Muscle of arm (tissue), 12 donors: ENCODE results near the gene DNAJA3. TPM values are rescaled to one million over a fixed set of nuclear protein-coding genes. Genes with fewer than 3 reads are reported as not detected.
A peak's percentile ranks its signal among the peaks of the same experiment; 100 is the strongest.

Experiments used
- DNase-seq: peaks from one replicate; pipeline ENCODE4 v3.0.0-alpha.2; 2013
- polyA plus RNA-seq, 12 donors: library from polyadenylated mRNA; unstranded; fragments of 120-200 nt; gene quantifications; one replicate each; pipeline ENCODE4 v1.2.1, GENCODE V29; 2013; ENCODE audit not compliant: insufficient read length in 12 of 12

The DNAJA3 gene
- polyA plus RNA-seq, 12 donors: 24.7 to 31.6 (median 29.0) TPM; not detected in 1

DNA sequence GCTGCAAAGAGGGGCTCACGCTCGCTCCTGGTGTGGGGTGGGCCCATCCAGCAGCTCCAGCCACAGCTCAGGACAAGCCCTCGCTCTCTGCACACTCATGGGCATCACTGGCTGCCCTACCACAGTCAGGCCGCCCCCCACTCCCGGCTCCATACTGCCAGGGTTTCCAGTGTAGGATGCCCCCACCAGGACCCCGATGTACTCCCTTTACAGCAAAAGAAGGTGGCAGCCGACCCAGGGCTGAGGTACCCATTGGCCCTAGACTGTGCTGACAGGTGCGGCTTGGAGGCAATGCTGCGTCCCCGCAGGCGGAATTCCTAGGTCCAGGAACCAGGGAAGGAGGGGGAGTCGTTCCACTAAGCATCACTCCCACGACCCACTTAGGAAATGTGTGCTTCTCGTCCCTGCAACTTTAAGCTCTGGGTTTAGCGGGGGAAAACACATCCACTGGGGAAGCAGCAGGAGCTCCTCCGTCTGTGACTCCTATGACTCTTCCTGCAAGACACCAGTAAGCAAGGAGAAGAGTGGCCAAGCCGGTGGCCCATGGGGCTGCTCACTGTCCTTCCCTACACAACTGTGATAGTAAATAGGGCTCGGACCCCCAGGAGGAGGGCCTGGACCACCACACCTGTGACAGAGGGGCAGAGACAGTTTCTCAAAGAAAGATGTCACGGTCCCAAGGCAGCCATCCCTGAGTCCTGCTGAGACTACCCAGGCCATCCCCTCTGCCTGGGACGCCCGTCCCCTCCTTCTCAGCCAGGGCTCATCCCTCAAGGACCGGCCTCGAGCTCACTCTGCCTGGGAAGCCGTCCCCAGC, 22.3 kb upstream of the DNAJA3 start:
- no peak for DNase-seq

DNA sequence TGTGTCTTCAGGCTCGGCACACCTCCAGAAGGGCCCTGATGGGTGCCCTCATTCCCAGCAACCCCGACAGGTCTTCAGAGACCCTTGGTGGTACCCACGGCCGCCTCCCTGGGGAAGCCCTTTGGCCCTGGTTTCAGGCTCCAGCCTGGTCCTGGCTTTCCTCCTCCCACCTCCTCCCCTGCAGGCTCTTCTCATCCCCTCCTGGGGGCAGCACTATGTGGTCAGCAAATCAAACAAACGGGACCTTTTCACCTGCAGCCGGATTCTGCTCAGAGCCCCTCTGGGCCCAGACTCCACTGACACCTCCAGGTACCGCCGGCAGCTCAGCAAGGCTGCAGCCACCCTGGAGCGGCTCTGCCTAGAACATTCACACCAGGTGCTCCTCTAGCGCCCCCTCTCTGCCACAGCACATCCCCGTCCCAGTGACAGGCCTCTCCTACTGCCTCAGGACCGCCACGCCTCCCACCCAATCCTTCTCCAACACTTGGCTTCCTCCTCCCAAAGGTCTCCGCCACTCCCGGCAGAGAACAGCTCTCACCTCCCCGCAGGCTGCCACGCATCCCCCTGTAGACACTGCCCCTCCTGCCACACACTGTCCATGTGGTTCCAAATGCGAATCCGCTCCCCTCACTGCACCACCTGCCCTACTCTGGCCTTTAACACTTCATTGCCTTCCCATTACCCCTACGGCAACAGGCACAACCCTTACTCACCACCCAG, 21.3 kb upstream of the DNAJA3 start:
- DNase-seq: no peak

DNA sequence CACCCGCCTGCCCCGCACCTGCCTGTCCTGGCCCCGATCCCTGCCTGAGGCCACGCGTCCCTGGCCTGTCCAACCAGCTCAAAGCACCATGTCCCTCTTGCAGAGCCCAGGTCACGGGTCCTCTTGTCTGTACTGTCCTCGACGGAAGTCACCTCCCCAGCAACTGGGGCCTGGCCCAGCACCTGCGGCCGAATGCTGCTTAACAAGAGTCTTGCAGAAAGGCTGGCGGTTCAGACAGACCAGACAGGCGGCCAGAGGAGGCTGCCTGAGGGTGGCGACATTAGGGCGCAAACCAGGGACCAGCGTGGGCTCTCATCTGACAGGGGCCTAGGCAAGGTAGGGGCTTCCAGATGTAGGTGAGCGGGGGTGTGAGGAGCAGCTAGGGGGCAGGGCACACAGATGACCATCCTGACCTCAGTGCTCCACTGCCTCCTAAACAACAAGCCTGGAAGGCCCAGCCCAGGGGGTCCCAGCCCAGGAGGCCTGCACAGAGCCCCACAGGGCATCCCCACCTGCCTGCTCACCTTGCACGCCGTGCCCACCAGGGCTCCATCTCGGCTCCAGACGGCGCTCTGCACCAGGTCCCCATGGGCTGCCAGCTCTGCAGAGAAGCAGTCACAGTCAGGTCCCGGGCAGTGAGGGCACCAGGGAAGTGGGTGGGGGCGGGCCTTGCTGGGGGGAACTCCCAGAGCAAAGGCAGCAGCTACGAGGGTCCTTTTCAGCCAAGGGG, 20.5 kb upstream of the DNAJA3 start:
- no peak for DNase-seq

DNA sequence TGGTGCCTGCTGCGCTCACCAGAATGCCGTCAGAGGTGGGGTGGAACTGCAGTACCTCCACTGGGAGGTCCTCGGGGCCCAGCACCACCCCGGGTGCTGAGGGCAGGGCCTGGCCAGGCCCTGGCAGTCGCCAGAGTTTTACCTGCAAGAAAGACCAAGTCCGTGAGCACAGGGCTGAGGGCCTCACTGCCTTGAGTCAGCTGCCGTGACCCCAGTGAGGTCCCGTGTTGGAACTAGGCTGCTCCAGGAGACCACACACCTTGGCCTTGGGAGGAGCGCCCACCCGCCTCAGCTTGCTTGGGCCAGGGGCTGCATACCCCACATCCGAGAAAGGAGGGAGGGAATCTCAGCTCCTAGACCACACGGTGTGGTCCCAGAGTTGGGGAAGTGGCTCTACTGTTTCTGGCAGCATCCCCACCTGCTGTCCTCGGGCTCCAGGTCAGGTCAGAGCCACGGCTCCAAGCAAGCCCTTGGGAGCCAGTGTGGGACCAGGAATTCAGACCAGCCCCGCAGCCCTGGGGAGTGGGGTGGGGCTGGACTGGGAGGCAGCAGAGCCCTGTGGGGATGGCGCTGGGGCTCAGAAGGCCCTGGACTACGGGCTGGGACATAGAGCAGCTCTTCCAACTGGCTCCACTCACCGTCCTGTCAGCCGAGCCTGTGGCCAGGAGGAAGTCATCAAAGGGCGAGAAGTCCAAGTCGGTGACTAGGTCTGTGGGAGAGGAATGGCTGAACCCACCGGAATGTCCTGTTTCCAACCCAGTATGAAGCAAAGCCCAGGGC, 17.9 kb upstream of the DNAJA3 start:
- DNase-seq: no peak

DNA sequence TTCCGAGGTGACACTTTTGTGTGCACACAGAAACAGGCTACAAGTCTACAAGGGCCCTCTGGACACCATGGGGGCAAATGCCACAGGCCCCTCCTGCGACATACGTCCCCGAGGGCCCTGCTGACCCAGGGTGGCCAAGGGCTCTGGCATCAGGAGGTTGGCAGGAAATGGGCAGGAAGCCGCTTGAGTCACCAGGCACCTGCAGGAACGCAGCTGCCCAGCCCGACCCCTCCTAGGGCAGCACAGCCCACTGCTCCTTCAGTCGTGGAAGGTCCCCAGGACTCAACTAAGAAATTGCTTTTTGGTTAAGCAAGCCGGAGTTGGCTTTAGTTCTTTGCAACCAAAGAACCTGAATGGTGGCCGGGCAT, 17.4 kb upstream of the DNAJA3 start:
- no peak for DNase-seq

DNA sequence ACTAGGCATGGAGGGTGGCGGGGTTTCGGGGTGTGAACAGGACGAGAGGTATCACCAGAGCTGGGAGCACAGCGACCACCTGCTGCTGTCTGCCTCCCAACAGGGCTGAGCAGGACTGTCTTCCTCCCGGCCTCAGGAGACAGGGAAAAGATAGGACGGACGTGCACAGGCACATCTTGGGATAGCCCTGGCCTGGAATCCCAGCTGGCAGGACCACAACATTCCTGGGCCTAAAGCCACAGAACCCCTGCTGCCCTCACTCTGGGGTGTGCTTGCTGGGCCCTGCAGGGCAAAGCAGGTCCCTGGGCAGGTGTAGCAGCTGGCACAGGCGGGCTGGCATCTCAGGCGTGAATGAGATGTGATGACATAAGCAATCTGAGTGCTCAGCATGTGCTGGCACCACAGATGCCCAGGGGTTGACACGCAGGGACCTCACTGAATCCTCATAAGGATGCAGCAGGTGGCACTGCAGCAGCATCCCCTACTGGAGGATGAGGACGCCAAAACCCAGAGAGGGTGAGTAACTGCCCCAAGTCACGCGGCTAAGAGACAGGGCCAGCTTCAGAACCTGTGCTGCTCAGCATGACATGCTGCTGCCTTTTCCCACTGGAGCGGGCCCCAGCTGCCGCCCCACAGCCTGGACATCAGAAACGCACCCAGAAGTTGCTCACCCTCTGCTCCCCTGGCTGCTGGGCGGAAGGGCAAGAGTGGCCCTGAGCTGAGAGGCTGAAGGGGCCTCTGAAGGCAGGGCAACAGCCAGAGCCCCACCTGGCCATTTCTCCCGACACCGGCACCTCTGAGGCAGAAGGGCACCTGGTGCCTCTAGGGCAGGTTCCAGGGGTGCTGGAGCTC, 16.4 kb upstream of the DNAJA3 start:
- no peak for DNase-seq

DNA sequence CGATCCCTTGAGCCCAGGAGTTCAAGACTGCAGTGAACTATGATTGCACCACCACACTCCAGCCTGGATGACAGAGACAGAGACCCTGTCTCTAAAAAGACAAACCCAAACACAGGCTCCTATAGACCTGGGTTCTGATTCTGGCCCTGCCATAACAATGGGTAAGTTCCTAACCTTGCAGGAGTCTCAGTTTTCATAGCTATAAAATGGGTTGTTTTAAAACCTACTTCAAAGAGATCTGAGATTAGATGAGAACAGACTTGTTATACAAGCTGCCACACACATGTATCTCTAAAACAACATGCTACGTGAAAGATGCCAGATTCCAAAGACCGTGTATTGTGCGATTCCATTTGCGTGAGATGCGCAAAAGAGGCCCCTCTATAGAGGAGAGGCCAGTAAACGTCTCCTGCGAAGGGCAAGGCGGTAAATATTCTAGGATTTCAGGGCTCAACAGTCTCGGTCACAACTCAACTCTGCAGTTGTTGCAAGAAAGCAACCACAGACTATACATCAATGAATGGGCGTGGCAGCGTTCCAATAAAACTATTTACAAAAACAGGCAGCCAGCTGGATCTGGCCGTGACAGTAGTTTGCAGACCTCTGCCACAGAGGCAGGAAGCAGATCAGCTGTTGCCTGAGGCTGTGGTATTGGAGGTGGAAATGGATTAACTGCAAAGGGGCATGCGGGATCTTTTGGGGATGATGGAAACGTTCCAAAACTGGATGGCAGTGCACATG, 15.2 kb upstream of the DNAJA3 start:
- DNase-seq: peak; percentile 85

DNA sequence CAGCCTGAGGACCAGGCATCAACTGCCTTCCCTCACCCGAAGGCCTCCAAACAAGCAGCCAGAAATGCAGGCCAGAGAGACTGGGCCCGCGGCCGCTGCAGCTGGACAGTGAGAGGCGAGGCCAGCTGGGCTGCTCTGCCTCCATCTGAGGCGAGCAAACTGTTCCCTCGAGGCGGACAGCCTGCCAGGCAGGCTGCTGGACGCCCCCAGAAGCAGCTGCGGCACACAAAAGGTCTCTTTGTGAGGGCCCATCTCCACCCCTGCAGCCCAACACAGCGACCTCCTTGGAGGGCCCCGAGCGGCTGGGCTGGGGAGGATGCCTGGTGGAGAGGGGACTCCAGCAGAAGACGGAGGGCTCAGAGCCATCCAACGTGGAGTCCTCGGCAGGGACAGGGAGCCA, 14.0 kb upstream of the DNAJA3 start:
- peak; percentile 78 for DNase-seq

GRCh38 chr16:4412159-4412558, 13.5 kb upstream of the DNAJA3 start:
- DNase-seq: no peak

DNA sequence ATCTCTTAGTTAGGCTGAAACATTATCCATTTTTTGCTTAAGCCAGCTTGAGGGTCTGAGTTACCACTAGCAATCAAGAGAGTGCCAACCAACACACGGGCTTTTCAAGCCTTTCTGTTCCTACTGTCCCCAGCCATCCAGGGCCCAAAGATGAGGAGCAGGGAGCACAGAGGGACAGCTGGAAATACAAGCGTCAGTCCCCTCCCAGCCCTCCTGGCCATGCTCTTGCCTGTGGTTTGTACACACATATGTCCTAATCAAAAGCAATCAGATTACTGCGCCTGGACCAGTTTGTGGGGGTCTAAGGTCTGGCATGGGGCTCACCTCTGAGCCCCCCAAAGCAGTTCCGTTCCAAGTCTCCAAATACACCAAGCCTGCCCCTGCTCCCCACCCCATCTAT, 12.8 kb upstream of the DNAJA3 start:
- no peak for DNase-seq

DNA sequence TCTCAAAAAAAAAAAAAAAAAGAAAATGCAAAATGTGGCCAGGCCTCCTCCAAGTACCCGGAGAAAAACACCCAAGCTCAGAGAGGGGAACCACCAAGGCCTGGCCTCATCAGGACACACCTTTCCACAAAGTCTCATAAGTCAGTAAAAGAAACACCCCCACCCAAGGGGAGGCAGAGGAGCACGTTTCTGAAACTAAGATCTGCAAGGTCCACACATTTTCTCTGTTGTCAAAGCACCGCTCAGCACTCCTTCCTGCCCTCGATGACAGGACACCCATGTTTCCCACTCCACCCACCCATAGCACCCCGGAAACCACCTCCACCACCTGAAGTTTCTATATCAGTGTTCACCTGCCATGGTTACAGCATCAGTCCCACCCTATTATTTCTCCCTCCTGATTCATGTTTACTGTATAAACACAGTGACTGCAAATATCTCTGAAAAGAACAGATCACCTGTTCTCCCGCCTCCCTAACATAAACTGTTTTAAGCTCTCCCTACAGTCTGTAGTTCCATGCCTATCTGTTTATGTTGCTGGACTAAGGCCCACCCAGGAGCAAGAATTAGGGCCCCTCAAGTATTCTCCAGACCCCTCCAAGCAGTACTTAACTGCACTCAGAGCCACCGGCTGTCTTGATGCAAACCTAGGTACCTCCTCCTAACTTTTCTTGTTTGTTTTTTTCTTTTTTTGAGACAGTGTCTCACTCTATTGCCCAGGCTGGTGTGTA, 11.3 kb upstream of the DNAJA3 start:
- no peak for DNase-seq

DNA sequence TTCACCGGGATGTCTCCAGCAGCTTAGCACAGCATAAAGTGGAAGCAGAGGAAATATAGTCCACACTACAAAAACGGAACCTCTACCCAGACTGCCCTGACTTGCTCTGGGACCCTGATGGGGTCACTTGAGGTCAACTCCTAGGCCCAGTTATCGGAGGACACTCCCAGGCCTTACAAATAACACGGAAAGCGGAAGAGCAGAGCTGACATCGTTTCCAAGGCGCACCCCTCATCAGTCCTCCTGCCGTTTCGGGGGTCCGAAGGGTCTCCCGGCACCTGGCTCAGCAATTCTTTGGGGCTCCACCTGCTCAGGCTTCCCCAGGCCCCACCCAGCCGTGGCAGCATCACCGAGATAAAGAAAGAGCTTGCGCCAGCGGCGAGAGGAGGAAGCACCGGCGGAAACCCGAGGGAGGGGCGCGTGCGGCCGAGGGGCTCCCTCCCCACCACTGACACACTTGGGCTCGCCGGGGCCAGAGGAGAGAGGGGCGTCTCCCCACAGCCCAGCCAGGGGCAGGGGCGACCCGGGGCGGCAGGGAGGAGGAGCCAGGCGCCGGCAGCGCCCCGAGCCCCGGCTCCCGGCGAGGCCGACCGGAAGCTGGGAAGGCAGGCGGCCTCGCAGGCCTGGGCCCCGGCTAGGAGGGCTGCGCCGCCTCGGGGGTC, 10.0 kb upstream of the DNAJA3 start:
- no peak for DNase-seq

DNA sequence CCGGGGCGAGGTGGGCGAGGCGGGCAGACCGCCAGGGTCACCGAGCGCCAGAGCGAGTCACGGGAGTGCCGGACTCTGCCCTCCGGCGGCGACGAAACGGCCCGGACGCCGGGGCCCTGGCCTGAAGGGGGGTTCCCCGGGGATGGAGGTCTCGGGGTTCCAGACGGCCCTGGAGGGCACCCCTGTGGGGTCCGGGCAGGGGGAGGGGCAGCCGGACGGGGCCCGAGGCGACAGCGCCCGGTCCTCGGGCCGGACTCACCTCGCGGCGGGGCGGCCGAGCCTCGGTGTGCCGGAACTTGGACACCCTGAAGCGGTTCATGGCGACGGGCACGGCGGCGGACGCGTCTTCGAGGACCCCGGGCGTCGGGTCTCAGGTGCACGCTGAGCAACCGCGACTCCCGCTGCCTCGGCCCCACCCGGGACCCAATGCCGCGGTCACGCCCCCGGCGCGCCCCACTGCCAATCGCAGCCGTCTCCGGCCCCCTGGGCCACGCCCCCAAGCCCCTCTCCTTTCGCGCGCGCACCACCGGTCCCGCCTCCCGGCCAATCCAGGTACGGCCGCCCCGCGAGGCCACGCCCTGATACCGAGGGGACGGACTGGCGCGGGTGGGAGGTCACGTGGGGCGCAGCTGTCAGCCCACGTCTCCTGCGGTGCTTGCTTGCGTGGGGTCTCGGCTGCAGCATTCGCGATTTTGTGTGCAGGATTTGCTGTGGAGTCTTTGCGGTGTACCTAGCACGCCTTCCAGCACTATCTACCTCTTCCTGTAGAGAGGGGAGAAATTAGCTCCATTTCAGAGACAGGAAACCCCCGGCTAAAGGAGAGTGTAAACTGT, 9.3 kb upstream of the DNAJA3 start, which contains the start of gene CORO7:
Gene CORO7, minus strand, starts transcription at position 397 of the 833 bp plus-strand sequence. Its CDS starts 78 bp downstream, at position 319.
- DNase-seq: peak; percentile 93

DNA sequence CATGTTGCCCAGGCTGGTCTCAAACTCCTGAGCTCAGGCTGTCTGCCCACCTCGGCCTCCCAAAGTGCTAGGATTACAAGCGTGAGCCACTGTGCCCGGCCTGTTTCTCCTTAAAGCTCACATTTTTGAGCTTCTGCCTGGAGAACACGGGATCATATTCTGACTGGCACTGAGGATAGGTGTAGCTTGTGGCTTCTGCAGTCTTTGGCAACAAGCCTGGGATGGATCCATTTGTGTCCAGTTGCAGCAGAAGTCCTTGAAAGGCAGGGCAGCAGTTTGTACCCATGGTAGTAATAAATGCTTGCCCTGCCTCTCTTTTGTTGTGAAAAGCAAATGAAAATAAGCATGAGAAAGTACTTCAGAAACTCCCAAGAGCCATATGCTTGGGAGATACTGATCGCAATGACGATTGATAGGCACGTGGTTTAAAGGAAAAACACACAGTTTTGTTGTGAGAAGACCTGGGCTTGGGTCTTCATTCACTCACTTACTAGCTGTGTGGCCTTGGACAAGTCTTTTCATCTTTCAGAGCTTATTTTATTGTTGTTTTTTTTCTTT, 6.2 kb upstream of the DNAJA3 start:
- no peak for DNase-seq

GRCh38 chr16:4420505-4421105, 5.1 kb upstream of the DNAJA3 start:
- DNase-seq: no peak

GRCh38 chr16:4426021-4426684, 485 bp downstream of the DNAJA3 start:
- no peak for DNase-seq
